Naive thymus-derived CD8-positive, alpha-beta T cell (primary cell): ENCODE data around the gene ATP6V0C. TPM values are rescaled to one million over a fixed set of nuclear protein-coding genes. Genes with fewer than 3 reads are reported as not detected.

Source experiments
- ATAC-seq, 2 donors: fragments of 150-1000 bp; cut with Tn5 transposase in 1 of 2; sonication (Bioruptor Pico), chemical (Tn5 transposase) in 1 of 2; 1 replicate in 1 of 2; 2 replicates in 1 of 2; pipeline ENCODE4 v1.10.0; 2021; ENCODE audit warnings: mild to moderate bottlenecking in 2 of 2, moderate library complexity in 2 of 2
- POLR2A ChIA-PET: fragments of 350-600 bp; sonication (Branson Sonifier 250); formaldehyde crosslinking; loops from one replicate; lab custom pipeline; 2021; ENCODE audit warnings: antibody characterized with exemption; lab: Charles Lee
- DNase-seq, 10 donors: peaks; one replicate each; pipeline versions ENCODE4 v3.0.0 to v3.0.0-alpha.2; 2020 to 2022
- H3K27ac Mint-ChIP-seq, 10 donors: one replicate each; pipeline ENCODE4 v1.8.0; 2020 to 2022; ENCODE audit warnings: mild to moderate bottlenecking in 10 of 10, mixed read lengths in 10 of 10, moderate library complexity in 4 of 10, inconsistent platforms in 1 of 10
- H3K27me3 Mint-ChIP-seq, 5 donors: one replicate each; pipeline ENCODE4 v1.8.0; 2021 to 2022; ENCODE audit warnings: mixed read lengths in 5 of 5
- H3K36me3 Mint-ChIP-seq, 3 donors: one replicate each; pipeline ENCODE4 v1.8.0; 2020 to 2022; ENCODE audit warnings: mixed read lengths in 3 of 3, mild to moderate bottlenecking in 2 of 3, inconsistent platforms in 1 of 3
- H3K4me1 Mint-ChIP-seq, 4 donors: one replicate each; pipeline ENCODE4 v1.8.0; 2021 to 2022; ENCODE audit warnings: mixed read lengths in 4 of 4
- H3K4me3 Mint-ChIP-seq, 10 donors: one replicate each; pipeline ENCODE4 v1.8.0; 2020 to 2022; ENCODE audit warnings: mild to moderate bottlenecking in 10 of 10, mixed read lengths in 10 of 10, moderate library complexity in 6 of 10, inconsistent platforms in 1 of 10
- H3K9me3 Mint-ChIP-seq, 9 donors: one replicate each; pipeline ENCODE4 v1.8.0; 2020 to 2022; ENCODE audit warnings: mixed read lengths in 9 of 9, mild to moderate bottlenecking in 3 of 9, inconsistent platforms in 1 of 9, moderate library complexity in 1 of 9
- polyA plus RNA-seq, 3 donors: library from polyadenylated mRNA; unstranded; fragments of 300-500 nt; fragmentation: Illumina TruSeq; gene quantifications; one replicate each; pipeline ENCODE4 v1.2.3, GENCODE V29; 2021
- total RNA-seq, 8 experiments: library from RNA in 2 of 8; stranded (reverse) in 2 of 8; gene quantifications; one replicate each; pipeline ENCODE4 v1.2.3 and lab custom pipeline; 2021 to 2026

The ATP6V0C gene
- total and polyA plus RNA-seq, 5 experiments from 2014 or later: 74.9 to 123 (median 84.9) TPM

GRCh38 chr16:2470603-2471015 is 43.1 kb upstream of the ATP6V0C start:
- ATAC-seq (no peak), DNase-seq (no peak)
- Mint-ChIP-seq H3K27me3 (peaks cover 12 to 47% (median 22%) of the 10 kb centered on the region in 5 donors), H3K4me3 (peak overlapping the region in 3 of 10 donors; percentile 27 to 41 (median 28)), H3K9me3 (no peaks in the 10 kb centered on the region), H3K4me1 (peaks cover 0 to 31% (median 21%) of the 10 kb centered on the region in 4 donors), H3K27ac (no peak overlapping the region), H3K36me3 (no peaks in the 10 kb centered on the region)
- POLR2A ChIA-PET: interaction anchor here (1.3 kb wide), 1 partner anchor 11 kb away, joined by 4 read pairs; the partner anchor contains the start of gene TEDC2

GRCh38 chr16:2471016-2471652 is 42.6 kb upstream of the ATP6V0C start, which contains the start of gene NTN3:
NTN3 (plus strand) TSS chr16:2471297; CDS start chr16:2471702, 405 bp downstream.
- ATAC-seq (no peak), DNase-seq (no peak)
- H3K9me3 Mint-ChIP-seq: no peaks in the 10 kb centered on the region

GRCh38 chr16:2471653-2472487 is 41.9 kb upstream of the ATP6V0C start:
- ATAC-seq (no peak), DNase-seq (no peak)
- peak overlapping the region in 2 of 10 donors; percentile 33 to 61 for H3K4me3 Mint-ChIP-seq
- POLR2A ChIA-PET: interaction anchor here (0.7 kb wide), 1 partner anchor 387 kb away, joined by 3 read pairs; no protein-coding TSS in a partner anchor
- no peaks in the 10 kb centered on the region for H3K36me3 Mint-ChIP-seq
- H3K9me3 Mint-ChIP-seq: no peaks in the 10 kb centered on the region
- no peak overlapping the region for H3K27ac Mint-ChIP-seq
- H3K4me1 Mint-ChIP-seq: peaks cover 4 to 39% (median 32%) of the 10 kb centered on the region in 4 donors
- H3K27me3 Mint-ChIP-seq: peaks cover 12 to 44% (median 22%) of the 10 kb centered on the region in 5 donors

More at GRCh38 chr16:2471016-2471652, 42.6 kb upstream of the ATP6V0C start, which contains the start of gene NTN3:
- H3K4me1 Mint-ChIP-seq: peaks cover 2 to 35% (median 25%) of the 10 kb centered on the region in 4 donors
- H3K27ac Mint-ChIP-seq: no peak within 1 kb of the TSS
- POLR2A ChIA-PET: interaction anchor here (0.7 kb wide), 1 partner anchor 386 kb away, joined by 3 read pairs; no protein-coding TSS in a partner anchor
- H3K27me3 Mint-ChIP-seq: peaks cover 12 to 47% (median 22%) of the 10 kb centered on the region in 5 donors
- peak within 1 kb of the TSS in 3 of 10 donors; percentile 27 to 61 (median 33) for H3K4me3 Mint-ChIP-seq
- H3K36me3 Mint-ChIP-seq: no peaks in the 10 kb centered on the region

DNA sequence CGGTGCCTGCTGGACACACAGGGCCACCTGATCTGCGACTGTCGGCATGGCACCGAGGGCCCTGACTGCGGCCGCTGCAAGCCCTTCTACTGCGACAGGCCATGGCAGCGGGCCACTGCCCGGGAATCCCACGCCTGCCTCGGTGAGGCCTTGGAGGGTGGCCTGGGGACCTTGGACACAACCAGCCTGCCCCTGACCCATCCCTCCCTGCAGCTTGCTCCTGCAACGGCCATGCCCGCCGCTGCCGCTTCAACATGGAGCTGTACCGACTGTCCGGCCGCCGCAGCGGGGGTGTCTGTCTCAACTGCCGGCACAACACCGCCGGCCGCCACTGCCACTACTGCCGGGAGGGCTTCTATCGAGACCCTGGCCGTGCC is 41.3 kb upstream of the ATP6V0C start:
- Mint-ChIP-seq H3K27me3 (peaks cover 12 to 40% (median 19%) of the 10 kb centered on the region in 5 donors), H3K9me3 (no peaks in the 10 kb centered on the region), H3K27ac (no peak overlapping the region), H3K4me3 (peak overlapping the region in 4 of 10 donors; percentile 33 to 73 (median 46)), H3K4me1 (peaks cover 5 to 40% (median 34%) of the 10 kb centered on the region in 4 donors), H3K36me3 (no peaks in the 10 kb centered on the region)
- ATAC-seq (no peak), DNase-seq (no peak)
- POLR2A ChIA-PET: interaction anchor here (1.5 kb wide), 1 partner anchor 13 kb away, joined by 5 read pairs; the partner anchor contains the start of gene TEDC2

- H3K36me3 Mint-ChIP-seq: no peaks in the 10 kb centered on the region
- no peak overlapping the region for H3K27ac Mint-ChIP-seq
- no peaks in the 10 kb centered on the region for H3K9me3 Mint-ChIP-seq
- H3K4me3 Mint-ChIP-seq: peak overlapping the region; percentile 56 to 89 (median 74)
- peaks cover 8 to 41% (median 37%) of the 10 kb centered on the region in 4 donors for H3K4me1 Mint-ChIP-seq
- no peak for ATAC-seq
- no peak for DNase-seq
- POLR2A ChIA-PET: interaction anchor here (1.5 kb wide), 1 partner anchor 13 kb away, joined by 5 read pairs; the partner anchor contains the start of gene TEDC2
- peaks cover 12 to 40% (median 19%) of the 10 kb centered on the region in 5 donors for H3K27me3 Mint-ChIP-seq
Observed at GRCh38 chr16:2472885-2473445, 40.8 kb upstream of the ATP6V0C start.

- POLR2A ChIA-PET: interaction anchor here (0.7 to 1.5 kb wide), 3 partner anchors 14 to 41 kb away, joined by 3 to 5 read pairs (median 4); partner anchors contain the start of gene TEDC2
- peak; percentile 9 to 11 for ATAC-seq
- DNase-seq: peak in 2 of 10 donors; percentile 29 to 34
Observed at GRCh38 chr16:2473446-2473926, 40.3 kb upstream of the ATP6V0C start.

GRCh38 chr16:2473999-2474876 is 39.5 kb upstream of the ATP6V0C start:
- Mint-ChIP-seq H3K27me3 (peaks cover 11 to 31% (median 15%) of the 10 kb centered on the region in 5 donors), H3K9me3 (no peaks in the 10 kb centered on the region), H3K27ac (peak overlapping the region in 1 of 10 donors; percentile 13), H3K4me1 (peaks cover 11 to 39% (median 32%) of the 10 kb centered on the region in 4 donors), H3K4me3 (peak overlapping the region; percentile 59 to 86 (median 71)), H3K36me3 (no peaks in the 10 kb centered on the region)
- ATAC-seq (peak; percentile 75 to 83), DNase-seq (peak; percentile 43 to 79 (median 60))
- POLR2A ChIA-PET: interaction anchor here (0.6 to 1.5 kb wide), 11 partner anchors 10 to 252 kb away, joined by 3 to 9 read pairs (median 4); partner anchors contain the start of genes ABCA3, AMDHD2 and TEDC2

More at GRCh38 chr16:2473446-2473926, 40.3 kb upstream of the ATP6V0C start:
- Mint-ChIP-seq H3K4me3 (peak overlapping the region; percentile 56 to 89 (median 74)), H3K27me3 (peaks cover 11 to 36% (median 16%) of the 10 kb centered on the region in 5 donors), H3K4me1 (peaks cover 11 to 42% (median 33%) of the 10 kb centered on the region in 4 donors), H3K27ac (no peak overlapping the region), H3K9me3 (no peaks in the 10 kb centered on the region), H3K36me3 (no peaks in the 10 kb centered on the region)

- Mint-ChIP-seq H3K36me3 (no peaks in the 10 kb centered on the region), H3K27me3 (peaks cover 7 to 24% (median 9%) of the 10 kb centered on the region in 5 donors), H3K9me3 (no peaks in the 10 kb centered on the region), H3K27ac (peak within 1 kb of the TSS in 5 of 10 donors; percentile 13 to 73 (median 46)), H3K4me1 (peaks cover 11 to 34% (median 26%) of the 10 kb centered on the region in 4 donors), H3K4me3 (peak within 1 kb of the TSS; percentile 66 to 90 (median 73))
- POLR2A ChIA-PET: interaction anchor here (0.6 to 1.4 kb wide), 10 partner anchors 10 to 664 kb away, joined by 3 to 9 read pairs (median 3); partner anchors contain the start of genes ABCA3, AMDHD2 and TEDC2
- ATAC-seq (peak; percentile 61 to 71), DNase-seq (peak; percentile 56 to 88 (median 76))
Observed at GRCh38 chr16:2474877-2475412, 38.8 kb upstream of the ATP6V0C start, which contains the start of gene TBC1D24. TBC1D24 (plus strand) TSS chr16:2475127; CDS start chr16:2496149, 21,022 bp downstream.

GRCh38 chr16:2475413-2476344 is 38.1 kb upstream of the ATP6V0C start:
- Mint-ChIP-seq H3K4me1 (peaks cover 11 to 28% (median 21%) of the 10 kb centered on the region in 4 donors), H3K27me3 (peaks cover 2 to 17% (median 5%) of the 10 kb centered on the region in 5 donors), H3K36me3 (no peaks in the 10 kb centered on the region), H3K9me3 (no peaks in the 10 kb centered on the region), H3K4me3 (peak overlapping the region; percentile 58 to 90 (median 70)), H3K27ac (peak overlapping the region in 4 of 10 donors; percentile 38 to 73 (median 58))
- POLR2A ChIA-PET: interaction anchor here (0.7 to 1.4 kb wide), 7 partner anchors 9 to 664 kb away, joined by 3 to 9 read pairs (median 3); partner anchors contain the start of gene TEDC2
- DNase-seq (peak in 5 of 10 donors; percentile 26 to 40 (median 36)), ATAC-seq (peak; percentile 38 to 47)
